ENCODE results near the gene UCK2. TPM values are rescaled to one million over a fixed set of nuclear protein-coding genes. Genes with fewer than 3 reads are reported as not detected.

Gene UCK2
- polyA plus RNA-seq, 3 donors, result 12.4 to 15.4 (median 12.8) TPM

GRCh38 chr1:165831146-165831545 is 3.7 kb downstream of the UCK2 start:
- intact Hi-C loops (cut with micrococcal nuclease), result no loop called here
- Mint-ChIP-seq H3K4me1 (peaks cover 32% of the 10 kb centered on the region), H3K27ac (peak overlapping the region in 1 of 7 donors; percentile 30), H3K36me3 (peaks cover 0 to 2% of the 10 kb centered on the region in 2 donors), H3K9me3 (no peaks in the 10 kb centered on the region), H3K4me3 (no peak overlapping the region), H3K27me3 (ENCODE audit: low read depth in 3 of 3) (peaks cover 0 to 1% (median 0%) of the 10 kb centered on the region in 3 donors)
- DNase-seq, result no peak
- peaks cover 17 to 23% of the 10 kb centered on the region in 2 donors for H3K4me1 ChIP-seq (ENCODE audit: control insufficient read depth in 1 of 2, insufficient read depth in 2 of 2, low read length in 2 of 2)
- WGBS (ENCODE audit: insufficient coverage), result 100% methylated on average over 1 of the region's 3 CpGs
- H3K9ac ChIP-seq (ENCODE audit: insufficient read depth, low read length, poor library complexity, severe bottlenecking), result no peak overlapping the region
- no peak overlapping the region for H3K4me3 ChIP-seq (replicated peaks in 1 of 3; ENCODE audit: low read depth in 2 of 3, low read length in 3 of 3)
- no peak for TF ChIP-seq CTCF (IDR thresholded peaks at IDR 0.05)
- no peaks in the 10 kb centered on the region for H3K36me3 ChIP-seq (replicated peaks in 1 of 2; ENCODE audit: control insufficient read depth in 1 of 2, insufficient read depth in 2 of 2, low read length in 2 of 2)
- H2AFZ ChIP-seq (ENCODE audit: insufficient read depth, low read depth, low read length, poor library complexity, severe bottlenecking), result no peak overlapping the region
- H3K27ac ChIP-seq (ENCODE audit: low read depth in 1 of 2, low read length in 2 of 2), result no peak overlapping the region
- no peak overlapping the region for H3K4me2 ChIP-seq (replicated peaks; ENCODE audit: extremely low read depth, low read length, poor library complexity, severe bottlenecking)
- H3K9me3 ChIP-seq (replicated peaks in 1 of 2; ENCODE audit: control insufficient read depth in 1 of 2, insufficient read depth in 1 of 2, low read length in 2 of 2), result no peaks in the 10 kb centered on the region
- H3K27me3 ChIP-seq (ENCODE audit: control insufficient read depth in 2 of 2, insufficient read depth in 2 of 2, low read length in 2 of 2), result no peaks in the 10 kb centered on the region
- H4K20me1 ChIP-seq (ENCODE audit: insufficient read depth, low read length), result no peaks in the 10 kb centered on the region
- H3K79me2 ChIP-seq (ENCODE audit: insufficient read depth, low read length), result peaks cover 97% of the 10 kb centered on the region

- Mint-ChIP-seq H3K27me3 (ENCODE audit: low read depth in 3 of 3) (peaks cover 0 to 1% (median 0%) of the 10 kb centered on the region in 3 donors), H3K4me3 (no peak overlapping the region), H3K9me3 (no peaks in the 10 kb centered on the region), H3K36me3 (peaks cover under 1 to 2% of the 10 kb centered on the region in 2 donors), H3K27ac (no peak overlapping the region), H3K4me1 (peaks cover 39% of the 10 kb centered on the region)
- peaks cover 3% of the 10 kb centered on the region for H4K20me1 ChIP-seq (ENCODE audit: insufficient read depth, low read length)
- no peak overlapping the region for H3K4me2 ChIP-seq (replicated peaks; ENCODE audit: extremely low read depth, low read length, poor library complexity, severe bottlenecking)
- peaks cover 100% of the 10 kb centered on the region for H3K79me2 ChIP-seq (ENCODE audit: insufficient read depth, low read length)
- H3K4me3 ChIP-seq (replicated peaks in 1 of 3; ENCODE audit: low read depth in 2 of 3, low read length in 3 of 3), result no peak overlapping the region
- 89% methylated on average over 9 of the region's 9 CpGs for WGBS (ENCODE audit: insufficient coverage)
- no peak overlapping the region for H2AFZ ChIP-seq (ENCODE audit: insufficient read depth, low read depth, low read length, poor library complexity, severe bottlenecking)
- no peak for DNase-seq
- no peaks in the 10 kb centered on the region for H3K36me3 ChIP-seq (replicated peaks in 1 of 2; ENCODE audit: control insufficient read depth in 1 of 2, insufficient read depth in 2 of 2, low read length in 2 of 2)
- no peak overlapping the region for H3K9ac ChIP-seq (ENCODE audit: insufficient read depth, low read length, poor library complexity, severe bottlenecking)
- H3K27ac ChIP-seq (ENCODE audit: low read depth in 1 of 2, low read length in 2 of 2), result no peak overlapping the region
- no peak for TF ChIP-seq CTCF (IDR thresholded peaks at IDR 0.05)
- H3K27me3 ChIP-seq (ENCODE audit: control insufficient read depth in 2 of 2, insufficient read depth in 2 of 2, low read length in 2 of 2), result no peaks in the 10 kb centered on the region
- no peaks in the 10 kb centered on the region for H3K9me3 ChIP-seq (replicated peaks in 1 of 2; ENCODE audit: control insufficient read depth in 1 of 2, insufficient read depth in 1 of 2, low read length in 2 of 2)
- intact Hi-C loops (cut with micrococcal nuclease), result no loop called here
- H3K4me1 ChIP-seq (ENCODE audit: control insufficient read depth in 1 of 2, insufficient read depth in 2 of 2, low read length in 2 of 2), result peaks cover 22 to 28% of the 10 kb centered on the region in 2 donors
These were observed 5.5 kb downstream of the UCK2 start for GRCh38 chr1:165832902-165833301.

Data from CD14-positive monocyte (primary cell).